NCI-H2081 (cell line): ENCODE measurements around the gene PITHD1.
A peak's percentile ranks its signal among the peaks of the same experiment; 100 is the strongest.
"Not testable (repeated sequence)": the region's sequence is repeated elsewhere in the genome, so short reads cannot be mapped to it uniquely, and the experiment has no call there.

Experiments used
- DNase-seq, 2 experiments: peaks; one replicate each; lab custom pipeline; 2025; lab: John Stamatoyannopoulos, UW

PITHD1 gene

DNA sequence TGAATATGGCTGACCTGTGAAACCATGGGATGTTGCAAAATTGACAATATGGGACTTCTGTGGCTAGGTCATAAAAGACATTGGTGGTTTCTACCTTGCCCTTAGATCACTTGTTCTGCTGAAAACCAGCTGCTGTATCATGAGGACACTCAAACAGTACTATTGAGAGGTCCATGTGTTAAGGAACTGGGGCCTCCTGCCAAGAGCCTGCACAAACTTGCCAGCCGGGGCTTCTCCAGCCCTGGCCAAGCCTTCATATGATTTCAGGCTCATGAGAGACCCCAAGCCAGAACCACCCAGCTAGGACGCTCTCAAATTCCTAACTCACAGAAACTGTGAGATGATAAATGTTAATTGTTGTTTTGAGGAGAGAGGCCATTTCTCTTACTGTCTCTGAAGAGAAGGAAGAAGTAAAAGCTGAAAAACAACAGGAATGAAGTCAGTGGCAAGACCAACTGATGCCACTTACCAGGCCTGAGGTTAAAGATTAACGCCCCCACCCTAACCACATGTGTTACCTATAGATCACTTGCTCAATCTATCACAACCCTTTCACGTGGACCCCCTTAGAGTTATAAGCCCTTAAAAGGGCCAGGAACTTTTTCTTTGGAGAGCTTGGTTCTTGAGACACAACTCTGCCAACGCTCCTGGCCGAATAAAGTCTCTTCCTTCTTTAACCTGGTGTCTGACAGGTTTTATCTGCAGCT lies 3.9 kb upstream of the PITHD1 start:
- no peak for DNase-seq

DNA sequence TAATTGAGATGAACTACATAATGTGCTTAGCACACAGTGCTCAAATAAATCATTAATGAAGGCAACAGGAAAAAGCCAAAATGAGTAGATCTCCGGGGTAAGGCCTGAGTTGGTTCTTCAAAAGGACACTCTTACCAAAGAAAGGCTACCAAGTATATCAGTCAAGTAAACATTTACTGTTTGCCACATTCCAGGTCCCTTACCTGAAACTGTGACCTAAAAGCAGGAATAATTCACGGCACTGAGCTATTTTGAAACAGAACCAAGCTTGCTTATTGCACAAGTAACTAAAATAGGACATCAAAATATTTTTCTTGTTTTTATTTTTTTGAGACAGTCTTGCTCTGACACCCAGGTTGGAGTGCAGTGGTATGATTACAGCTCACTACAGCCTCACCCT lies 2.0 kb upstream of the PITHD1 start:
- no peak for DNase-seq

DNA sequence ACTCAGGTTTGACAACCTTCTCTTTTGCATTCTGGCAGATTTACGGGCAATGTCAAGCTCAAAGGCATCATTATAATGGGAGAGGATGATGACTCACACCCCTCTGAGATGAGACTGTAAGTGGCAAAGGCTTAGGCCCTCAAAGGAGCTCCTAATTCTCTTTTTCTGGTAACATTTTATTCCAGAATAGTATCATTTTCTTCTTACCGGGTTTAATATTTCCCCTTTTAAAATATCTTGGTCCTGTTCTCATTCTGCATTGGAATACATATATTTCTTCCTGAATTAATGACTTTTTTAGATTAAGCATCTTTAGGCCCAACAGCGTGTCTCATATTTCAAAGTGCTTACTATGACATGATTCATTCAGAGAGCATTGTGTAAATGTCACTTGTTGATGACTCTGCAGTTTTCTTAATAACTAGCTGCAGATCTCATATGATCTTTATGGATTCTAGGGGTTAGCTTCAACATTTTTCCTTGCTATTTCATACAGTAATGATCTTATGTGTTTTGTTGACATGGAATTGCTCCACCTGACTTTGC lies 1.7 kb downstream of the PITHD1 start:
- no peak for DNase-seq

DNA sequence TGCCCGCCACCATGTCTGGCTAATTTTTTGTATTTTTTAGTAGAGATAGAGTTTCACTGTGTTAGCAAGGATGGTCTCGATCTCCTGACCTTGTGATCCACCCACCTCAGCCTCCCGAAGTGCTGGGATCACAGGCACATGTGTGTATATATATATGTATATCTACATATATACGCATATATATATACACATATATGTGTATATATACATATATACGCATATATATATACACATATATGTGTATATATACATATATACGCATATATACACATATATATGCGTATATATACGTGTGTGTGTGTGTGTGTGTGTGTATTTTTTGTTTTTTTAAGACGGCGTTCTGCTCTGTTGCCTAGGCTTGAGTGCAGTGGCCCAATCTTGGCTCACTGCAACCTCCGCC lies 4.9 kb downstream of the PITHD1 start:
- DNase-seq = not testable (repeated sequence)

DNA sequence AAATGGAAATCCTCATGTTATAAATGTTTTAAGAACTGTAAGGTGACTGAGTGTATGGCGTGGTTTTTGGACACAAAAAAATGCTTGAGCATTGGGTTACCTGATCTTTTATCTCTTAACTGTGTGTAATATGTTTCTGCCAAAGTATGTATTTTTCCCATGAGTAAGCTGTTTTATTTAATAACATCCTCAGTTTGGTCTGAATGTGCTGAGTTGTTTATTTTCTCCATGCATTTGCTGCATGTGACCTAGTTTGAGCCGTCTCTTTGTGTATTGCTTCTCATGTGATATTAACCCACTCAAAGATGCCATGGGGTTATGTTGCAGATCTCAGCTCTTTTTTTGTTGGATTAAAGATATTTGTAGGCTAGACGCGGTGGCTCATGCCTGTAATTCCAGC lies 6.6 kb downstream of the PITHD1 start:
- DNase-seq = no peak

DNA sequence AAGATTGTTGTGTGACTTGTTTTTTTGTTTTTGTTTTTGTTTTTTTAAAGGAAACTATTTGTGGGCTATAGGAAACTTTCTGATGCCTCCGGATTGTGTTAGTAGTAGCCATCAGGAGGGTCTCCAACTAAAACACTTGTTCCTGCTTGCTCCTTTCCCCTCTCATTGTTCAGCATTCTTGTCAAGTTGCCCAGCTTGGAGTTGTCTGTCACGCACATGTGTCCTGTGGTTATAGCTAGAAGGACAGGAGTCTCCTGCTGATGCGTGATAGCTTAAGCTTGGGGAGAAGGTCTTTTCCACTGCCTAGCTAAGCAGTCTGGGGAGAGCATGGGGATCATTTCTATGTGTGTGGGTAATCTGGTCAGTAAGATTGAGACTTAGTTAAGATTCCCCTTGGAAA lies 9.5 kb downstream of the PITHD1 start:
- DNase-seq = no peak

DNA sequence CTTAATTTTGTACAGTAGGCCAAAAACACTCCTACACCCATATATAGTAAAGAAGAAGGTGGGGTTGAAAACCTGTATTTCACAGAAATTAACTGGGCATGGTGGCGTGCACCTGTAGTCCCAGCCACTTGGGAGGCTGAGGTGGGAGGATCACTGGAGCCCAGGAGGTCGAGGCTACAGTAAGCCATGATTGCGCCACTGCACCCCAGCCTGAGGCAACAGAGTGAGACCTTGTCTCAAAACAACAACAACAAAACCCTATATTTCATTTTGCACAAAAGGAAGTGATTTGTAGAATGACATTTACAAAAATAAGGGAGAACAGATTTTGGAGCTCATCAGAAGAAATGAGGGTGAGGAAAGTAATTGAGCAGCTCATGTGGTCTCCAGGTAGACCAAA lies 10.5 kb downstream of the PITHD1 start:
- no peak for DNase-seq

DNA sequence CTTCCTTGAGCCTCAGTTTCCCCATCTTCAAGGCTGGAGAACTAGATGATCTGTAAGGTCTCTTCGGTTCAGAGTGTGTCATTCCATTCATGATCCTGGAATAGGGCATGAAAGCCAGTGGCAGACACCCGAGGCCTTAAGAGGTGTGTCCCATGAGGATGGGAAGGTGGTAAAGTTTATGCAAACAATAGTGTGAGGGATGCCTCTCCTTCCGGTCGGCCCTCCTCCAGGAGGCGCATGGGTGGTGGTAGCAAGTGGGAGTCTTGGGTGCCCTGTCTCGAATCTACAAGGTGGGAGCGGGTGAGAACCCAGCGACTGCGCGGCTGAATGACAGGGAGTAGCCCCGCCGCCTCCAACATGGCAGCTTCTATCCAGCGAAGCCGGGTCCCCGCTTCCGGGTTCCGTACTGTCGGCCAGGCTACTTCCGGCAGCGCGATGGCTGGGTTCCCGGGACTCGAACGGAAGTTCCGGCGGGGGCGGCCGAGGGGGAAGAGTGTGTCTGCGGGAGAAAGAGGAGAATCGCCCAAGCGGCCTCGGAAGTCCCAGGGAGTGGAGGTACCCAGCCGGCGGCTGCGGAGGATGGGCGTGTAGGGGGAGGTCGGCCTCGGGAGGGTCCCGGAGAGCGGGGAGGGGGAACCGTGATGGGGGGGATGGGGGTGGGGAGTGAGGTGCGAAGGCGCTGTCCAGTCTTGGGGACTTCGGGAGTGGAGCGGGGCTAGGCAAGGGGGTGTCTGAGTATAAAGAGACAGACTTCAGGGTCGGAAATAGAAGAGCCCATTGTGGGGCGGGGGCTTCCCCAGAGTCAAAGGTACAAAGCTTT lies 12.7 kb downstream of the PITHD1 start, which contains the start of gene LYPLA2:
Gene LYPLA2 (plus strand): TSS at position 450 of the 820 bp plus-strand sequence. CDS start 1,538 bp downstream, outside the sequence.
- peak; percentile 91 to 94 for DNase-seq

DNA sequence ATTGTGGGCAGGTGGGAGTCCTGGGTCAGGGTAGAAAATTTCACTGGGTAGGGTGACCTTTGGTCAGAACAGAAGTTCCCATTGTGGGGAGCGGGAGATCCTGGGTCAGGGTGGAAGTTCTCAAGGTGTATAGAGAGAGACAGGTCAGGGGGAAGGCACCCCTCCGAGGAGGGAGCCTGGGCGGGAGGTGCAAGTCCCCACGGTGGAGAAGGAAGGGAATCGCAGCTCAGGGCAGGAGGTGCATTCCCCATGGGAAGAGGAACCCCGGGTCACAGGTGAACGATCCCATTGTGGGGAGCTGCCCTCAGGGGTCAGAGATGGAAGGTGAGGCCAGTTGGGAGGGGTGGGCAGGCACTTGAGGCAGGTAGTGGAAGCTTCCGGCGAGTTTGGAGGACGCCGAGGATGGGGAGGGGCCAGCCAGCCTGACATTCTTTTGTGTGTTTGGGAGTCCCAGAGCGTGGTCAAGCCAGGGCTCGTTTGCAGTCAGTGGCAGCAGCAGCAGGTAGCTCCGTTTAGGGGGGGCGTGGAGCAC lies 13.4 kb downstream of the PITHD1 start:
- peak in 1 of 2 experiments; percentile 38 for DNase-seq

DNA sequence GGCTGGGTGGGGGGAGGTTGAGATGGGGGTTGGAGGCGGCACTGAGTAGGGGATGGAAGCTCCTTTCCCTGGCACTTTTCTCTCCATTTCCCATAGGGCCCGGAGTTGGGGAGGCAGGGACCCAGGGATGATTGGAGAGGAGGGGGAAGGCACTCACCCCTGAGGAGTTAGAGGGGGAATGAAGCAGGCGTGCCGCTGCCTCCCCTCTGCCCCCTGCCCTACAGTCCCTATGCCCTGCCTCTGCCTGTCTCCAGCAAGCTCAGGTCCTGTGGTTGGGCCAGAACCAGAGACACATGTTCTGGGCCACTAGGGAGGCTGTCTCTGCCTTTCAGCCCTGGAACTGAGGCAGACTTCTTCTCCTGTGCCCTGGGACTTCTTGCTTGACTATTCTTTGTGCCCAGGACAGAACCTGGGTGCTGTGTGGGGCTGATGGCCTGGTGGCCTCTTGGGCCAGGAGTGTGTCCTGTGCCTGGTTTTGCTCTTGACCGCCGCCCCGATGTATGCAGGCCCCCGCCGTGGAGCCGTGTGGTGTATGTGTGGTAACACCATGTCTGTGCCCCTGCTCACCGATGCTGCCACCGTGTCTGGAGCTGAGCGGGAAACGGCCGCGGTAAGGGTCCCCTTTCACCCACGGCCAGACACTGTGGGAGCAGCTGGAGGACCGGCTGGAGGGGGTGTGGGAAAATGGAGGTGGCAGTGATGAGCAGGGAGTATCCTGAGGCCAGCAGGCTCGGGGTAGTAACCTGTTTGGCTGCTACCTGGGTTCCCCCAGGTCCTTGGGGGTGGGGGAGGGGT lies 14.1 kb downstream of the PITHD1 start:
- DNase-seq = no peak

DNA sequence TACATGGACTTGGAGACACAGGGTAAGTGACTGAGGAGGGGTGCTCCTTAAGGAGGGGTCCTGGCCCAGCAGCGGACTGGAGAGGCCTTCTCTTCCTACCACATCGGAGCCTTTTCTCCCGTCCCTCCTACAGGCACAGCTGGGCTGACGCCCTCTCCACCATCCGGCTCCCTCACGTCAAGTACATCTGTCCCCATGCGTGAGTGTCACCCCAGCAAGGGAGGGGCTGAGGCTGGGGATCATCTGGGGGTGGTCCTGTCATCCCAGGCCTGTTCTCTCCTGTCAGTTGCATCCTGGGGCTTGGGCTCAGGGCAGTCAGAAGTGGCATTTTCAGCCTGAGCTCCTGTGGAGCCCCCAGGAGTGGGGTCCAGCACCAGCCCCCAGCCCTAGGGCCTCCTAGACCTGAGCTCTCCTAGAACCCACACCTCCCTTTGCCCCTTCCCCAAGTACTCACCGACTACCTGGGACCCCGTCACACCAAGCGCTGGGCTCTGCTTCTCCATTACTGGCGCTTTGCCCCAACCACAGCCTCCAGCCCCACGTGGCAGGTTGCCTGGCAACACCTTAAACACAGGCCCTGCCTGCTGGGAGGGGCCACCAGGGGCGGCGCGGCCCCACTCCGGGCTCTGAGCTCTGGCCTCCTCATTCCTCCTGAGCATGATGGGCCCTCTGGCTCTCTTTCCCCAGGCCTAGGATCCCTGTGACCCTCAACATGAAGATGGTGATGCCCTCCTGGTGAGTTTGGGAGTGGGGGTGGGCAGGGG lies 15.0 kb downstream of the PITHD1 start:
- peak in 1 of 2 experiments; percentile 40 for DNase-seq

DNA sequence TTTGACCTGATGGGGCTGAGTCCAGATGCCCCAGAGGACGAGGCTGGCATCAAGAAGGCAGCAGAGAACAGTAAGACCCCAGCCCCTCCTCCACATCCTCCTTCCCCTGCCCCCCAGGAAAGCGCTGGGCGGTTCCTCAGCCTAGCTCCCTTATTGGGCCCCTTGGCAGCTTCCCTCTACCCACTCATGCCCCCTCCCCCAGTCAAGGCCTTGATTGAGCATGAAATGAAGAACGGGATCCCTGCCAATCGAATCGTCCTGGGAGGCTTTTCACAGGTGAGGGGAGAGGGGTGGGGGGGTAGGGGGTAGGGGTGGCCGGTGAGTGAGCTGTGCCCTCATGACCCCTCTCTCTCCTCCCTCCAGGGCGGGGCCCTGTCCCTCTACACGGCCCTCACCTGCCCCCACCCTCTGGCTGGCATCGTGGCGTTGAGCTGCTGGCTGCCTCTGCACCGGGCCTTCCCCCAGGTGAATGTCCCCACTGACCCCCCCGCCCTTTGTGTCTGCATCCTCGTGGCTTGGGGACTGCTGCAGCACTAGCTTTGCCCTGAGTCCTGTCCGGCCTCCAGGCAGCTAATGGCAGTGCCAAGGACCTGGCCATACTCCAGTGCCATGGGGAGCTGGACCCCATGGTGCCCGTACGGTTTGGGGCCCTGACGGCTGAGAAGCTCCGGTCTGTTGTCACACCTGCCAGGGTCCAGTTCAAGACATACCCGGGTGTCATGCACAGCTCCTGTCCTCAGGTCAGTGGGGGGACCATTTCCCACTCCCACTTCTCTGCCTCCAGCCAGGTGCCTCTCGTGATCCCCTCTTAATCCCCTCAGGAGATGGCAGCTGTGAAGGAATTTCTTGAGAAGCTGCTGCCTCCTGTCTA lies 15.9 kb downstream of the PITHD1 start:
- no peak for DNase-seq

DNA sequence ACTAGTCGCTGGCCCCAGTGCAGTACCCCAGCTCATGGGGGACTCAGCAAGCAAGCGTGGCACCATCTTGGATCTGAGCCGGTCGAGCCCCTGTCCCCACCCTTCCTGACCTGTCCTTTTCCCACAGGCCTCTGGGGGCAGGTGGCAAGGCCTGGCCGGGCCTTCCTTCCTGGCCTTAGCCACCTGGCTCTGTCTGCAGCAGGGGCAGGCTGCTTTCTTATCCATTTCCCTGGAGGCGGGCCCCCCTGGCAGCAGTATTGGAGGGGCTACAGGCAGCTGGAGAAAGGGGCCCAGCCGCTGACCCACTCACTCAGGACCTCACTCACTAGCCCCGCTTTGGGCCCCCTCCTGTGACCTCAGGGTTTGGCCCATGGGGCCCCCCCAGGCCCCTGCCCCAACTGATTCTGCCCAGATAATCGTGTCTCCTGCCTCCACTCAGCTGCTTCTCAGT lies 16.5 kb downstream of the PITHD1 start:
- not testable (repeated sequence) for DNase-seq

DNA sequence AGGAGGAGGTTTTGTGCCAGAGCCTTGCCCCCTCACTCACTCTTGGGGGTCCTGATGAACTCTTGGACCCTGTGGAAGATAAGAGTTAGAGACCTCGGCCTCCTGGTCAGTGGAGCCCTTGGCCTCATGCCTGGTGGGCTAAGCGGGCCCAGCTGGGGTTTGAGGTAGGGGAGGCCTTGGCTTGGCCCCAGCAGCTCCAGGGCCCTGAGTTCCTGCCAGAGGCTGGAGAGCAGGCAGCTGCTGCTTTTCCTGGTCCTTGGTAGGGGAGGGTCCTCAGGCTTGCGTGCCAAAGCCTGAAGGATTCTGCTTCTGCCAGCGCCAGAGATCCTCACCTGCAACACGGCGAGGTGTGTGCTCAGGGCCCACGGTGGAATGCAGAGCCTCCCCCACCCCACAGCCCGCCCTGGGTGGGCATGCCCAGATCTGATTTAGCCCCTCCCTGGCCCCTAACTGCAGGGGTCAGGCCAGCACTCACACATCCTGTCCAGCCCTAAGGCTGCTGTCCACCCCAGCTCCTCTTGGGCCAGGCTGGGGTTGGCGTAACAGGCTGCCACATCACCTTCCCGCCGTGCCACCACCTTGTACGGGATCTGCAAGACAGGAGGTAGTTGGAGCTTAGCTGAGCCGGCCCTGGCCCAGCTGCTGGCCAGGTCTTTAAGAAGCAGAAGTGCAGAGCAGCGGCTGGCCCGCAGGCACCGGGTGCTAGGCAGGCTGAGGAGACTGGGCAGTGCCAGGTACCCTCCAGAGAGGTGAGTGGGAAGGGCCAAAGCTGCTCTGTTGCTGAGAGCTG lies 17.7 kb downstream of the PITHD1 start:
- no peak for DNase-seq

DNA sequence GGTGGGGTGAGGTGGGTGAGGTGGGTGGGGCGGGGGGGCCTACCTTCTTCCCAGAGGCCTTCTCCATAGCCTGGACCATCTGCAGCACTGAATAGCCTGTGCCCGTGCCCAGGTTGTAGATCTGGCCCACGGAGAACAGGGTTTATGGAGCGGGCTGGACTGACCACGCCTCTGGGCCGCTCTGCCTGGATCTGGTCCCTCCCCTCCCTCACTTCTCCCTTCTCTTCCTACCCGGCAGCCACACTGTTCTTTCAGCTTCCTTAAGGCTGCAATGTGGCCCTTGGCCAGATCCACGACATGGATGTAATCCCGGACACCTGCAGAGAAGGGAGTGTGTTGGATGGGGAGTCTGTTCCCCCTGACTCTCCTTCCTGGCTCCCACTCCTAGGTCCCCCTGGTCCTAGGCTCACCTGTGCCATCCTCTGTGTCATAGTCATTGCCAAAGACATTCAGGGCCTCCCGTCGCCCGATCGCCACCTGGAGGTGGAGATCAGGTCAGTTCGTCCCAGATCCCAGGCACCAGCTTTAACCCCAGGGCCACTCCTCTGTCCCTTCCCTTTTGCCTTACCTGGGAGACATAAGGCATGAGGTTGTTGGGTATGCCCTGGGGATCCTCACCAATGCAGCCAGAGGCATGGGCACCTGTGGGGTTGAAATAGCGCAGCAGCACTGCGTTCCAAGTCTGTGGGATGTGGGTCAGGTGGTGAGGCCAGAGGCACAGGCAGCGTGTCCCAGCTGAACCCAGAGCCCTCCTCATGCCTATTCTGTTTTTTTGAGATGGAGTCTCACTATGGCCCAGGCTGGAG lies 18.5 kb downstream of the PITHD1 start:
- no peak for DNase-seq

DNA sequence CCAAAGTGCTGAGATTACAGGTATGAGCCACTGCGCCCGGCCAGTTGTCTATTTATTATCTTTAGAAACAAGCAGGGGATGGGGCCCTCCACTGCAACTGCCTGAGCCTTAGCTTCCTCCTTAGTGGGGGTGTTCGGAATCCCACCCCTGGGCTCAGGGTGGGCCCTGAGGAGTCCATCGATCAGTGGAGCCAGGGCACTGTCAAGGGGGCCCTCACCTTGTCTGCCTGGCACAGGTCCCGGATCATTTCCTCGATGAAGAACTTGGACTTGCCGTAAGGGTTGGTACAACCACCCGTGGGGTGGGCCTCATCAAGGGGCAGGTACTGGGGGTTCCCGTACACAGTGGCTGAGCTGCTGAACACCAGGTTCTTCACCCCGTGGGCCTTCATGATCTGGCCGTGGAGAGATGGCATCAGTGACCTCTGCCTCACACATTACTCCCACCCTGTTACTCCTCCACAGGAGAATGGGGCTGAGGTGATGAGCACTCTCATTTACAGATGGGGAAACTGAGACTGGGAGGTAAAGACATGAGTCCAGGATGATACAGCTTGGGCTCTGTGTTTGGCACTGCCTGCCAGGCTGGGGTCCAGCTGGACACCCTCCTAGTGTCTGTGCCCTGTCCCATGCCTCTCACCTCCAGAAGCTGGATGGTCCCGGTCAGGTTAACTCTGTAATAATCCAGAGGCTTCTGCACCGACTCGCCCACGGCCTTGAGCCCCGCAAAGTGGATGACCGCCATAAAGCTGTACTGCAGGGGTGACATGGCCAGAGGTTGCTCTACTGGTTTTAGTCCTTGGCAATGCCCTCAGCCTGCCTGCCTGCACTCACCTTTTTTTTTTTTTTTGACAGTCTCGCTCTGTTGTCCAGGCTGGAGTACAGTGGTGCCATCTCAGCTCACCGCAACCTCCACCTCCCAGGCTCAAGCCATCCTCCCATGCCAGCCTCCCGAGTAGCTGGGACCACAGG lies 19.5 kb downstream of the PITHD1 start:
- DNase-seq = no peak

DNA sequence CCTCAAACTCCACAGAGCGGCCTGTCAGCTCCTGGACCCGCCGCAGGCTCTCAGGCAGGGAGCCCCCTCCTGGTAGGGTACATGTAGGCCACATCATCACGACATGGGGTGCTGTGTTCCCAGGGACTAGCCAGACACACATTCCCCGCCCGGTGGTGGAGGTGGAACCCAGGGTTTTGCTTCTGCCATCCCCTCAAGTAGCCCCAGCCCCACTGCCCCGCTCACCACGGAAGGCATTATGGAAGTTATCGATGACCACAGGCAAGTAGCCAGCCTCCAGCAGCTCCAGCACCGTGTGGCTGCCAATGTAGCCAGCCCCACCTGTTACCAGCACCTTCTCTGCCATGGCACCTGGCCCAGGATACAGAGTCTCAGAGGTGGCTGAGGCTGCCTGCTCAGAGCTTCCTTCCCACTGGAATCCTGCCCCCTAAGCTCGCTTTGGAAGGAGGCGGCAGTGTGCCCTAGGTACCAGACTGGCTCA lies 20.5 kb downstream of the PITHD1 start:
- DNase-seq = no peak
